SK-N-SH treated with all-trans-retinoic acid at 6 μM for 48 hours (cell line): ENCODE results near the gene VPS54.

ENCODE experiments used
- ATAC-seq: fragments of 200-7000 bp; cut with Tn5 transposase; 3 replicates; pipeline ENCODE4 v1.9.1; 2020; ENCODE audit warnings: mild to moderate bottlenecking, moderate library complexity
- BACH2 ChIP-seq: fragments of 250-450 bp; sonication (Bioruptor Pico); IDR thresholded peaks from 2 replicates; pipeline ENCODE4 v1.9.0; 2021; ENCODE audit warnings: mild to moderate bottlenecking, borderline replicate concordance
- CSDC2 ChIP-seq: fragments of 250-450 bp; sonication (Bioruptor Pico); IDR thresholded peaks from 2 replicates; pipeline ENCODE4 v1.5.0; 2020; ENCODE audit warnings: mild to moderate bottlenecking, moderate library complexity
- ESRRG ChIP-seq: fragments of 250-450 bp; sonication (Bioruptor Pico); IDR thresholded peaks from 2 replicates; pipeline ENCODE4 v1.6.1; 2021; ENCODE audit warnings: mild to moderate bottlenecking
- GLIS3 ChIP-seq: fragments of 250-450 bp; sonication (Bioruptor Pico); IDR thresholded peaks from 2 replicates; pipeline ENCODE4 v1.5.0; 2020; ENCODE audit warnings: mild to moderate bottlenecking, moderate library complexity
- ISL1 ChIP-seq: fragments of 250-450 bp; sonication (Bioruptor Pico); IDR thresholded peaks from 2 replicates; pipeline ENCODE4 v2.1.2; 2022; ENCODE audit warnings: mild to moderate bottlenecking, moderate library complexity
- OSR1 ChIP-seq: fragments of 250-450 bp; sonication (Bioruptor Pico); IDR thresholded peaks from 2 replicates; pipeline ENCODE4 v1.8.0; 2022; ENCODE audit warnings: moderate library complexity, mild to moderate bottlenecking, inconsistent platforms
- POU6F1 ChIP-seq: fragments of 250-450 bp; sonication (Bioruptor Pico); IDR thresholded peaks from 2 replicates; pipeline ENCODE4 v1.8.0; 2021; ENCODE audit warnings: low read depth, mild to moderate bottlenecking, moderate library complexity, borderline replicate concordance
- PPARA ChIP-seq: fragments of 250-450 bp; sonication (Bioruptor Pico); IDR thresholded peaks from 2 replicates; pipeline ENCODE4 v1.5.0; 2020; ENCODE audit warnings: mild to moderate bottlenecking, borderline replicate concordance
- RARB ChIP-seq: fragments of 250-450 bp; sonication (Bioruptor Pico); IDR thresholded peaks from 2 replicates; pipeline ENCODE4 v1.8.0; 2021; ENCODE audit warnings: mild to moderate bottlenecking, moderate library complexity
- SNAI2 ChIP-seq: fragments of 250-450 bp; sonication (Bioruptor Pico); IDR thresholded peaks from 2 replicates; pipeline ENCODE4 v1.5.0; 2020; ENCODE audit warnings: mild to moderate bottlenecking, moderate library complexity
- TCF4 ChIP-seq: fragments of 250-450 bp; sonication (Bioruptor Pico); IDR thresholded peaks from 2 replicates; pipeline ENCODE4 v1.8.0; 2021; ENCODE audit warnings: mild to moderate bottlenecking, moderate library complexity, borderline replicate concordance
- TSHZ2 ChIP-seq: fragments of 250-450 bp; sonication (Bioruptor Pico); IDR thresholded peaks from 2 replicates; pipeline ENCODE4 v1.5.0; 2020; ENCODE audit warnings: mild to moderate bottlenecking, moderate library complexity
- ZC3H10 ChIP-seq: fragments of 250-450 bp; sonication (Bioruptor Pico); IDR thresholded peaks from 2 replicates; pipeline ENCODE4 v1.5.1; 2021; ENCODE audit warnings: mild to moderate bottlenecking, moderate library complexity
- ZFP3 ChIP-seq: fragments of 250-450 bp; sonication (Bioruptor Pico); IDR thresholded peaks from 2 replicates; pipeline ENCODE4 v1.5.0; 2020; ENCODE audit warnings: mild to moderate bottlenecking, moderate library complexity
- ZFP30 ChIP-seq: fragments of 450-650 bp; formaldehyde crosslinking; IDR thresholded peaks from 2 replicates; pipeline ENCODE4 v1.5.0; 2022; ENCODE audit warnings: mild to moderate bottlenecking, moderate library complexity

VPS54 gene

GRCh38 chr2:63842149-63843061 is 176.8 kb downstream of the VPS54 start:
- no peak for ATAC-seq
- no peak for TF ChIP-seq PPARA (CRISPR knock-in tag)
- TF ChIP-seq ZFP30 (CRISPR knock-in tag), result no peak
- no peak for TF ChIP-seq ZC3H10 (CRISPR knock-in tag)
- no peak for TF ChIP-seq OSR1 (CRISPR knock-in tag)
- TF ChIP-seq GLIS3 (CRISPR knock-in tag), result no peak
- TF ChIP-seq ISL1, result no peak
- no peak for TF ChIP-seq ESRRG (CRISPR knock-in tag)
- no peak for TF ChIP-seq SNAI2 (CRISPR knock-in tag)
- no peak for TF ChIP-seq TCF4
- TF ChIP-seq ZFP3 (CRISPR knock-in tag), result no peak
- no peak for TF ChIP-seq BACH2 (CRISPR knock-in tag)
- TF ChIP-seq RARB (CRISPR knock-in tag), result no peak
- no peak for TF ChIP-seq CSDC2 (CRISPR knock-in tag)
- no peak for TF ChIP-seq TSHZ2 (CRISPR knock-in tag)
- TF ChIP-seq POU6F1 (CRISPR knock-in tag), result no peak
